ENCODE measurements around the gene MMD2. TPM values are rescaled to one million over a fixed set of nuclear protein-coding genes. Genes with fewer than 3 reads are reported as not detected.

Gene MMD2
- total and polyA plus RNA-seq, 2 experiments from 2014 or later: 0.11 to 0.38 TPM

- Histone ChIP-seq H4K20me1 (replicated peaks; ENCODE audit: insufficient read depth) (no peaks in the 10 kb centered on the region), H3K79me2 (replicated peaks; ENCODE audit: insufficient read depth) (no peaks in the 10 kb centered on the region), H3K36me3 (ENCODE audit: insufficient read depth) (no peaks in the 10 kb centered on the region), H3K4me2 (no peak overlapping the region), H3K4me1 (ENCODE audit: insufficient read depth) (peaks cover 5% of the 10 kb centered on the region; the same call in 1 of the 2 replicates), H3K9me2 (ENCODE audit: insufficient read depth) (no peaks in the 10 kb centered on the region), H2AFZ (no peak overlapping the region), H3K4me3 (no peak overlapping the region), H3K27me3 (ENCODE audit: insufficient read depth) (peaks cover 14% of the 10 kb centered on the region; the same call in 1 of the 2 replicates), H3K27ac (ENCODE audit: low read depth) (no peak overlapping the region), H3F3A (replicated peaks; ENCODE audit: low read depth) (no peaks in the 10 kb centered on the region)
- DNase-seq (ENCODE audit: low spot score) (no peak), ATAC-seq (no peak)
- Mint-ChIP-seq H3K4me3 (no peak overlapping the region), H3K27me3 (ENCODE audit: insufficient read depth, low read depth, poor library complexity) (peaks cover 7% of the 10 kb centered on the region), H3K9me3 (no peaks in the 10 kb centered on the region), H3K27ac (no peak overlapping the region), H3K4me1 (peaks cover 10% of the 10 kb centered on the region; the same call in 1 of the 3 replicates), H3K36me3 (ENCODE audit: low read depth) (no peaks in the 10 kb centered on the region)
- TF ChIP-seq STAT1 (IDR thresholded peaks at IDR 0.05; ENCODE audit: unreplicated experiment): no peak
- no peak for TF ChIP-seq ETS1 (IDR thresholded peaks at IDR 0.05)
- TF ChIP-seq ZNF331 (CRISPR knock-in tag; IDR thresholded peaks at IDR 0.05; ENCODE audit: low read depth): no peak
- no peak for TF ChIP-seq ZNF462 (CRISPR knock-in tag; IDR thresholded peaks at IDR 0.05)
- no peak for TF ChIP-seq CTCF (conservative IDR thresholded peaks at IDR 0.05; ENCODE audit: low read depth in 2 of 2)
- no peak for TF ChIP-seq EZH2phosphoT487 (IDR thresholded peaks at IDR 0.05; ENCODE audit: unreplicated experiment)
- TF ChIP-seq NANOG (IDR thresholded peaks at IDR 0.05; ENCODE audit: borderline replicate concordance): no peak
- no peak for TF ChIP-seq EZH2 (IDR thresholded peaks at IDR 0.05; ENCODE audit: low read depth, unreplicated experiment)
- no peak for TF ChIP-seq CREB1 (CRISPR knock-in tag; IDR thresholded peaks at IDR 0.05; ENCODE audit: low read depth)
- TF ChIP-seq ZNF114 (CRISPR knock-in tag; IDR thresholded peaks at IDR 0.05): no peak
- TF ChIP-seq JUNB (IDR thresholded peaks at IDR 0.05; ENCODE audit: unreplicated experiment): no peak
Measured at GRCh38 chr7:4878336-4879335, 80.4 kb downstream of the MMD2 start.

Measured in GM23338 (cell line).